H1 (cell line): Measurements from ENCODE around the gene SBF2. TPM values are rescaled to one million over a fixed set of nuclear protein-coding genes. Genes with fewer than 3 reads are reported as not detected.

Experiments used
- CTCF ChIA-PET: fragments of 300-600 bp; sonication (Branson Sonifier 250); formaldehyde crosslinking; loops from one replicate; lab custom pipeline; 2021; ENCODE audit not compliant: partially characterized antibody; lab: Charles Lee
- POLR2A ChIA-PET: fragments of 300-600 bp; sonication (Branson Sonifier 250); formaldehyde crosslinking; loops from one replicate; lab custom pipeline; 2021; ENCODE audit warnings: inconsistent platforms; ENCODE audit not compliant: partially characterized antibody; lab: Charles Lee
- DNase-seq, 2 experiments: peaks; one replicate each; pipeline versions ENCODE4 v3.0.0 to v3.0.0-alpha.2; 2010 to 2022; ENCODE audit warnings: low spot score in 2 of 2, low read depth in 1 of 2, mixed read lengths in 1 of 2
- FAIRE-seq: peaks from 2 replicates; lab custom pipeline; 2011; peaks lifted over from hg19 to GRCh38; lab: Jason Lieb, UNC
- H2AFZ ChIP-seq: 2 replicates; pipeline ENCODE4 v1.8.1; 2012; ENCODE audit warnings: low read length, inconsistent platforms
- H2AK5ac ChIP-seq: 2 replicates; pipeline ENCODE4 v1.6.1; 2013; ENCODE audit warnings: low read depth, low read length
- H2BK120ac ChIP-seq: replicated peaks from 2 replicates; pipeline ENCODE3; 2013; ENCODE audit warnings: low read depth, low read length, inconsistent platforms
- H2BK12ac ChIP-seq: 2 replicates; pipeline ENCODE4 v1.6.1; 2013; ENCODE audit warnings: low read depth, low read length
- H2BK15ac ChIP-seq: 2 replicates; pipeline ENCODE4 v1.6.1; 2013; ENCODE audit warnings: low read length
- H2BK20ac ChIP-seq: 2 replicates; pipeline ENCODE4 v1.6.1; 2013; ENCODE audit warnings: low read length
- H2BK5ac ChIP-seq: 2 replicates; pipeline ENCODE4 v1.6.1; 2013; ENCODE audit warnings: low read depth, low read length
- H3K14ac ChIP-seq: 2 replicates; pipeline ENCODE4 v1.6.1; 2013; ENCODE audit warnings: inconsistent platforms; ENCODE audit not compliant: insufficient read length
- H3K18ac ChIP-seq: 2 replicates; pipeline ENCODE4 v1.6.1; 2013; ENCODE audit warnings: low read length; ENCODE audit errors: extremely low read depth
- H3K23ac ChIP-seq: 2 replicates; pipeline ENCODE4 v1.6.1; 2013; ENCODE audit warnings: inconsistent platforms; ENCODE audit not compliant: insufficient read length
- H3K23me2 ChIP-seq: 2 replicates; pipeline ENCODE4 v1.6.1; 2013; ENCODE audit warnings: low read depth, low read length
- H3K27ac ChIP-seq: 2 replicates; pipeline ENCODE4 v1.6.1; 2011; ENCODE audit warnings: low read depth, low read length, inconsistent platforms
- H3K27me3 ChIP-seq, 4 experiments: replicated peaks in 1 of 4; 1 replicate in 1 of 4; 2 replicates in 3 of 4; pipeline versions ENCODE4 v1.6.1 to v1.8.1; 2011 to 2013; ENCODE audit warnings: low read length in 3 of 4, mild to moderate bottlenecking in 3 of 4, inconsistent platforms in 2 of 4, mixed read lengths in 2 of 4, moderate library complexity in 1 of 4; ENCODE audit not compliant: control insufficient read depth in 3 of 4, insufficient read depth in 3 of 4; ENCODE audit errors: extremely low read depth in 1 of 4
- H3K36me3 ChIP-seq, 4 experiments: 2 replicates each; pipeline versions ENCODE4 v1.6.1 to v1.8.1; 2011 to 2013; ENCODE audit warnings: mild to moderate bottlenecking in 4 of 4, low read length in 3 of 4, moderate library complexity in 2 of 4, control low read depth in 1 of 4, inconsistent platforms in 1 of 4; ENCODE audit not compliant: insufficient read depth in 4 of 4, control insufficient read depth in 2 of 4
- H3K4ac ChIP-seq: replicated peaks from 2 replicates; pipeline ENCODE3; 2013; ENCODE audit warnings: low read length, low read depth, mixed read lengths, inconsistent platforms; ENCODE audit not compliant: insufficient read length
- H3K4me1 ChIP-seq, 4 experiments: replicated peaks in 1 of 4; 1 replicate in 1 of 4; 2 replicates in 3 of 4; pipeline versions ENCODE4 v1.6.1 to v1.8.1; 2011 to 2013; ENCODE audit warnings: low read length in 3 of 4, inconsistent platforms in 2 of 4, mixed read lengths in 1 of 4; ENCODE audit not compliant: insufficient read depth in 4 of 4, control insufficient read depth in 3 of 4
- H3K4me2 ChIP-seq, 2 experiments: 2 replicates each; pipeline versions ENCODE4 v1.6.1 to v1.8.1; 2011 to 2013; ENCODE audit warnings: low read depth in 2 of 2, low read length in 2 of 2, control low read depth in 1 of 2, inconsistent platforms in 1 of 2, mild to moderate bottlenecking in 1 of 2; ENCODE audit not compliant: insufficient read depth in 1 of 2
- H3K4me3 ChIP-seq, 4 experiments: fragments of 200-600, 300-600 bp in 1 of 4; sonication (generic), shearing (Covaris generic), sonication (Bioruptor Twin) in 1 of 4; 2 replicates each; pipeline versions ENCODE4 v1.5.1 to v1.8.1; 2011 to 2016; ENCODE audit warnings: low read length in 4 of 4, low read depth in 3 of 4, control low read depth in 2 of 4, inconsistent platforms in 2 of 4, mild to moderate bottlenecking in 2 of 4, mixed read lengths in 1 of 4, moderate library complexity in 1 of 4; ENCODE audit not compliant: insufficient read depth in 2 of 4; ENCODE audit errors: extremely low read depth in 1 of 4
- H3K56ac ChIP-seq: replicated peaks from 2 replicates; pipeline ENCODE3; 2013; ENCODE audit warnings: low read depth, mild to moderate bottlenecking, mixed read lengths, low read length, inconsistent platforms; ENCODE audit not compliant: insufficient read length
- H3K79me1 ChIP-seq: 2 replicates; pipeline ENCODE4 v1.6.1; 2013; ENCODE audit warnings: low read depth, low read length, control low read depth
- H3K79me2 ChIP-seq, 2 experiments: 2 replicates each; pipeline versions ENCODE4 v1.6.1 to v1.8.1; 2012 to 2013; ENCODE audit warnings: low read length in 2 of 2, mild to moderate bottlenecking in 2 of 2, inconsistent platforms in 1 of 2; ENCODE audit not compliant: insufficient read depth in 2 of 2, control insufficient read depth in 1 of 2
- H3K9ac ChIP-seq, 4 experiments: replicated peaks in 1 of 4; 1 replicate in 1 of 4; 2 replicates in 3 of 4; pipeline versions ENCODE4 v1.6.1 to v1.8.1; 2011 to 2013; ENCODE audit warnings: low read depth in 3 of 4, low read length in 3 of 4, control low read depth in 2 of 4, mild to moderate bottlenecking in 2 of 4, moderate library complexity in 2 of 4, inconsistent platforms in 1 of 4; ENCODE audit errors: extremely low read depth in 1 of 4
- H3K9me3 ChIP-seq, 2 experiments: 2 replicates each; pipeline versions ENCODE4 v1.6.1 to v1.8.1; 2012 to 2013; ENCODE audit warnings: mild to moderate bottlenecking in 2 of 2, moderate library complexity in 2 of 2, control low read depth in 1 of 2, inconsistent platforms in 1 of 2, low read depth in 1 of 2, low read length in 1 of 2, mixed read lengths in 1 of 2; ENCODE audit not compliant: insufficient read depth in 2 of 2
- H4K20me1 ChIP-seq, 2 experiments: replicated peaks in 1 of 2; 2 replicates each; pipeline versions ENCODE3 to v1.8.1; 2011 to 2013; ENCODE audit warnings: inconsistent platforms in 2 of 2, low read length in 2 of 2, mild to moderate bottlenecking in 1 of 2; ENCODE audit not compliant: insufficient read depth in 2 of 2, control insufficient read depth in 1 of 2
- H4K5ac ChIP-seq: 2 replicates; pipeline ENCODE4 v1.6.1; 2013; ENCODE audit warnings: low read length, low read depth, mixed read lengths, inconsistent platforms; ENCODE audit not compliant: insufficient read length
- H4K8ac ChIP-seq: 2 replicates; pipeline ENCODE4 v1.8.0; 2013; ENCODE audit warnings: mild to moderate bottlenecking, moderate library complexity, low read length, inconsistent platforms; ENCODE audit not compliant: insufficient read depth; ENCODE audit errors: extremely low read depth
- H4K91ac ChIP-seq: replicated peaks from 2 replicates; pipeline ENCODE3; 2013; ENCODE audit warnings: low read length, mixed read lengths, inconsistent platforms; ENCODE audit not compliant: insufficient read length
- ASH2L ChIP-seq: fragments of 200-600, 300-600 bp; sonication (generic); IDR thresholded peaks from one replicate; pipeline ENCODE4 v1.7.1; 2017; ENCODE audit warnings: low read length
- CBX5 ChIP-seq: fragments of 300-800, 300-1000 bp; sonication (generic); IDR thresholded peaks from 2 replicates; pipeline ENCODE4 v1.7.1; 2016; ENCODE audit warnings: antibody characterized with exemption, low read length, low read depth
- CBX8 ChIP-seq: fragments of 300-800, 300-1000 bp; sonication (generic); IDR thresholded peaks from 2 replicates; pipeline ENCODE4 v1.7.1; 2016; ENCODE audit warnings: low read depth, low read length, borderline replicate concordance
- CEBPB ChIP-seq: IDR thresholded peaks from 2 replicates; pipeline ENCODE4 v1.6.1; 2012; ENCODE audit warnings: low read depth, low read length
- CHD2 ChIP-seq: IDR thresholded peaks from 2 replicates; pipeline ENCODE4 v1.6.1; 2012; ENCODE audit warnings: low read length, improper control_type of control experiment
- EZH2 ChIP-seq: fragments of 200-600 bp; sonication (generic); IDR thresholded peaks from 2 replicates; pipeline ENCODE4 v1.7.1; 2012; ENCODE audit warnings: low read depth, mild to moderate bottlenecking, moderate library complexity, low read length, inconsistent platforms; ENCODE audit not compliant: severe bottlenecking
- FOSL1 ChIP-seq: IDR thresholded peaks from 2 replicates; pipeline ENCODE4 v1.6.1; 2011; ENCODE audit warnings: mild to moderate bottlenecking, low read depth, low read length, moderate library complexity; ENCODE audit not compliant: insufficient read depth
- JUN ChIP-seq: IDR thresholded peaks from 2 replicates; pipeline ENCODE4 v1.6.1; 2011; ENCODE audit warnings: low read depth, mild to moderate bottlenecking, improper control_type of control experiment, low read length
- KDM4A ChIP-seq: IDR thresholded peaks from one replicate; pipeline ENCODE4 v1.7.1; 2012; ENCODE audit warnings: low read depth, mild to moderate bottlenecking, moderate library complexity, low read length, inconsistent platforms; ENCODE audit not compliant: severe bottlenecking
- KDM5A ChIP-seq: fragments of 200-600 bp; IDR thresholded peaks from 2 replicates; pipeline ENCODE4 v1.7.1; 2012; ENCODE audit warnings: mild to moderate bottlenecking, low read length, inconsistent platforms, mixed read lengths
- RAD21 ChIP-seq, 2 experiments: IDR thresholded peaks in 1 of 2; conservative IDR thresholded peaks in 1 of 2; 2 replicates each; pipeline ENCODE4 v1.6.1; 2011; ENCODE audit warnings: low read depth in 2 of 2, low read length in 2 of 2, improper control_type of control experiment in 1 of 2, inconsistent platforms in 1 of 2, mild to moderate bottlenecking in 1 of 2, moderate library complexity in 1 of 2
- SP2 ChIP-seq: IDR thresholded peaks from 2 replicates; pipeline ENCODE4 v1.6.1; 2012; ENCODE audit warnings: mild to moderate bottlenecking, low read length, inconsistent platforms
- SRF ChIP-seq: IDR thresholded peaks from 2 replicates; pipeline ENCODE4 v1.6.1; 2011; ENCODE audit warnings: mild to moderate bottlenecking, low read depth, low read length, moderate library complexity
- TEAD4 ChIP-seq: IDR thresholded peaks from 2 replicates; pipeline ENCODE4 v1.6.1; 2012; ENCODE audit warnings: low read depth, low read length, inconsistent platforms, mixed read lengths
- ZNF274 ChIP-seq: IDR thresholded peaks from 2 replicates; pipeline ENCODE4 v1.7.0; 2012; ENCODE audit warnings: low read length, borderline replicate concordance; ENCODE audit errors: extremely low read depth
- WGBS, 2 experiments: shearing (Covaris generic) in 1 of 2; methylation state at CpG; one replicate each; pipeline versions ENCODE4 v1.1.6 to v1.1.7; 2013 to 2015; ENCODE audit warnings: low lambda C conversion rate in 2 of 2, mixed read lengths in 2 of 2, inconsistent platforms in 1 of 2, low coverage in 1 of 2, missing lambda C conversion rate in 1 of 2; ENCODE audit not compliant: insufficient replicate concordance in 2 of 2, insufficient coverage in 1 of 2, insufficient read length in 1 of 2; ENCODE audit errors: extremely low coverage in 1 of 2, missing lambda C conversion rate in 1 of 2; 5-methylcytosine and 5-hydroxymethylcytosine counted together
- polyA plus RNA-seq, 7 experiments: library from polyadenylated mRNA; depleted of rRNA in 3 of 7; stranded (reverse) in 5 of 7; unstranded in 2 of 7; fragments of >200 nt in 5 of 7; fragments of 200-250 nt in 2 of 7; gene quantifications; 1 replicate in 5 of 7; 2 replicates in 1 of 7; 4 replicates in 1 of 7; pipeline versions ENCODE4 v1.2.1 to v1.2.3, GENCODE V29; 2011 to 2013; ENCODE audit warnings: missing spikeins in 2 of 7, mixed read lengths in 2 of 7
- total RNA-seq: library from RNA; stranded (reverse); fragmentation: NEBNext Ultra II Directional; extraction: Animal tissue kit (Norgen Biotek cat#: 25700); gene quantifications from 2 replicates; pipeline ENCODE4 v1.2.1, GENCODE V29; 2021

SBF2 gene
- total and polyA plus RNA-seq, 2 of the 8 experiments (the other 6 are each of a cell fraction or from before 2014, with no cell fraction given), result 36.7 to 50.5 TPM

- Histone ChIP-seq H3K23me2 (no peaks in the 10 kb centered on the region), H3K79me1 (no peaks in the 10 kb centered on the region), H4K8ac (no peak overlapping the region), H3K9ac (no peak overlapping the region), H3K23ac (no peak overlapping the region), H3K18ac (no peak overlapping the region), H4K91ac (no peak overlapping the region), H3K56ac (no peak overlapping the region), H4K20me1 (no peaks in the 10 kb centered on the region), H3K14ac (no peak overlapping the region), H3K4me1 (peaks cover 0 to 3% (median 0%) of the 10 kb centered on the region in 4 experiments; a peak in 1 of 7 replicates), H3K4me2 (no peak overlapping the region), H3K27me3 (no peaks in the 10 kb centered on the region), H3K27ac (no peak overlapping the region), H2BK5ac (no peak overlapping the region), H2BK20ac (no peak overlapping the region), H2AK5ac (no peak overlapping the region), H2AFZ (no peak overlapping the region), H3K79me2 (no peaks in the 10 kb centered on the region), H2BK15ac (no peak overlapping the region), H2BK120ac (no peak overlapping the region), H3K4ac (no peak overlapping the region), H2BK12ac (no peak overlapping the region; the same call in 1 of the 2 replicates), H3K36me3 (no peaks in the 10 kb centered on the region), H4K5ac (no peak overlapping the region), H3K4me3 (no peak overlapping the region), H3K9me3 (no peaks in the 10 kb centered on the region)
- WGBS, 2 experiments, result 100% methylated on average over 2 of the region's 2 CpGs; no CpG with 5 or more reads in 1 of the 2 experiments
- no peak for FAIRE-seq
- DNase-seq, result no peak
- ChIA-PET CTCF (interaction anchor here (0.6 to 1.6 kb wide), 6 partner anchors 8 to 77 kb away, joined by 3 to 4 read pairs (median 3); no protein-coding TSS in a partner anchor), POLR2A (interaction anchor here (1.3 to 1.5 kb wide), 2 partner anchors 24 to 25 kb away, joined by 3 to 4 read pairs; partner anchors contain the start of gene ADM)
- TF ChIP-seq CHD2, result no peak
- no peak for TF ChIP-seq CBX8
- TF ChIP-seq SRF, result no peak
- no peak for TF ChIP-seq SP2
- no peak for TF ChIP-seq KDM5A
- no peak for TF ChIP-seq KDM4A
- no peak for TF ChIP-seq JUN
- TF ChIP-seq TEAD4, result no peak
- no peak for TF ChIP-seq RAD21 (IDR thresholded peaks at IDR 0.05 in 1 of 2, conservative IDR thresholded peaks at IDR 0.05 in 1 of 2; ENCODE audit: low read depth in 2 of 2, low read length in 2 of 2)
- TF ChIP-seq ASH2L, result no peak
- no peak for TF ChIP-seq EZH2
- TF ChIP-seq CBX5, result no peak
- no peak for TF ChIP-seq FOSL1
- TF ChIP-seq ZNF274, result no peak
- no peak for TF ChIP-seq CEBPB
Measured at GRCh38 chr11:10329356-10329755, 35.3 kb upstream of the SBF2 start.
